ENCODE results near the gene MAP3K6. TPM values are rescaled to one million over a fixed set of nuclear protein-coding genes. Genes with fewer than 3 reads are reported as not detected.
A peak's percentile ranks its signal among the peaks of the same experiment; 100 is the strongest.

Gene MAP3K6
- total RNA-seq, 1 donor: 25.7 TPM

- H3K27me3 ChIP-seq (ENCODE audit: insufficient read depth, low read length): peaks cover 11% of the 10 kb centered on the region
- no peaks in the 10 kb centered on the region for H3K36me3 ChIP-seq (ENCODE audit: insufficient read depth, low read length)
- no peak overlapping the region for H3K4me2 ChIP-seq (ENCODE audit: insufficient read depth, low read length)
- no peaks in the 10 kb centered on the region for H4K20me1 ChIP-seq (ENCODE audit: insufficient read depth, low read length)
- no peaks in the 10 kb centered on the region for H3K79me2 ChIP-seq (ENCODE audit: insufficient read depth, low read length)
- no peak for TF ChIP-seq CTCF (IDR thresholded peaks at IDR 0.05; ENCODE audit: extremely low read depth, low read depth, low read length)
- peak; percentile 84 for DNase-seq (ENCODE audit: insufficient read length, low spot score, missing footprints)
- H2AFZ ChIP-seq (ENCODE audit: low read length): no peak overlapping the region
- no peaks in the 10 kb centered on the region for H3K9me3 ChIP-seq (ENCODE audit: low read depth, low read length)
- no peak overlapping the region for H3K4me3 ChIP-seq (ENCODE audit: insufficient read depth, low read length)
- no peak overlapping the region for H3K27ac ChIP-seq (ENCODE audit: low read depth, low read length)
- H3K4me1 ChIP-seq (ENCODE audit: insufficient read depth, low read length): peaks cover 33% of the 10 kb centered on the region
Observed at GRCh38 chr1:27400082-27400962, 33.6 kb upstream of the MAP3K6 start.

- Histone ChIP-seq H2AFZ (ENCODE audit: low read length) (no peak overlapping the region), H3K4me3 (ENCODE audit: insufficient read depth, low read length) (no peak overlapping the region), H3K27me3 (ENCODE audit: insufficient read depth, low read length) (peaks cover 11% of the 10 kb centered on the region), H3K4me1 (ENCODE audit: insufficient read depth, low read length) (peaks cover 32% of the 10 kb centered on the region), H3K79me2 (ENCODE audit: insufficient read depth, low read length) (no peaks in the 10 kb centered on the region), H4K20me1 (ENCODE audit: insufficient read depth, low read length) (no peaks in the 10 kb centered on the region), H3K27ac (ENCODE audit: low read depth, low read length) (no peak overlapping the region), H3K4me2 (ENCODE audit: insufficient read depth, low read length) (no peak overlapping the region), H3K36me3 (ENCODE audit: insufficient read depth, low read length) (no peaks in the 10 kb centered on the region), H3K9me3 (ENCODE audit: low read depth, low read length) (no peaks in the 10 kb centered on the region)
- peak; percentile 75 for DNase-seq (ENCODE audit: insufficient read length, low spot score, missing footprints)
- TF ChIP-seq CTCF (IDR thresholded peaks at IDR 0.05; ENCODE audit: extremely low read depth, low read depth, low read length): no peak
Observed at GRCh38 chr1:27399251-27400025, 32.7 kb upstream of the MAP3K6 start.

GRCh38 chr1:27398405-27399149 is 31.8 kb upstream of the MAP3K6 start:
- Histone ChIP-seq H3K79me2 (ENCODE audit: insufficient read depth, low read length) (peaks cover 5% of the 10 kb centered on the region), H3K27ac (ENCODE audit: low read depth, low read length) (no peak overlapping the region), H3K9me3 (ENCODE audit: low read depth, low read length) (no peaks in the 10 kb centered on the region), H3K4me2 (ENCODE audit: insufficient read depth, low read length) (no peak overlapping the region), H3K4me3 (ENCODE audit: insufficient read depth, low read length) (no peak overlapping the region), H2AFZ (ENCODE audit: low read length) (no peak overlapping the region), H3K36me3 (ENCODE audit: insufficient read depth, low read length) (no peaks in the 10 kb centered on the region), H3K4me1 (ENCODE audit: insufficient read depth, low read length) (peaks cover 26% of the 10 kb centered on the region), H4K20me1 (ENCODE audit: insufficient read depth, low read length) (no peaks in the 10 kb centered on the region), H3K27me3 (ENCODE audit: insufficient read depth, low read length) (peaks cover 11% of the 10 kb centered on the region)
- no peak for TF ChIP-seq CTCF (IDR thresholded peaks at IDR 0.05; ENCODE audit: extremely low read depth, low read depth, low read length)
- peak; percentile 41 for DNase-seq (ENCODE audit: insufficient read length, low spot score, missing footprints)

All from osteoblast (primary cell).